SU-DHL-6 (cell line): ENCODE data around the gene TIMM21.

Source experiments
- CTCF ChIP-seq: fragments of 200-600 bp; sonication (generic); IDR thresholded peaks from one replicate; pipeline ENCODE4 v1.5.1; 2017; ENCODE audit warnings: antibody characterized with exemption, mild to moderate bottlenecking, low read length, moderate library complexity; ENCODE audit not compliant: insufficient read depth, poor library complexity, severe bottlenecking
- EZH2phosphoT487 ChIP-seq: fragments of 200-600 bp; sonication (generic), shearing (Covaris generic); conservative IDR thresholded peaks from 2 replicates; pipeline ENCODE4 v1.6.1; 2018; ENCODE audit warnings: mild to moderate bottlenecking, antibody characterized with exemption, low read length, moderate library complexity, mixed read lengths

GRCh38 chr18:74115046-74115445 is 33.3 kb upstream of the TIMM21 start:
- TF ChIP-seq CTCF (no peak), EZH2phosphoT487 (no peak)
